ENCODE results near the gene LCN9. TPM values are rescaled to one million over a fixed set of nuclear protein-coding genes. Genes with fewer than 3 reads are reported as not detected.

Gene LCN9
- total RNA-seq, 1 donor from 2014 or later, result 2.4 TPM

- Histone ChIP-seq H3K9ac (no peak overlapping the region), H3F3A (ENCODE audit: low read depth) (no peaks in the 10 kb centered on the region), H3K4me3 (no peak overlapping the region), H3K36me3 (no peaks in the 10 kb centered on the region), H3K27me3 (peaks cover 32% of the 10 kb centered on the region), H3K4me2 (no peak overlapping the region), H3K79me2 (ENCODE audit: low read depth) (no peaks in the 10 kb centered on the region), H3K27ac (no peak overlapping the region), H4K20me1 (ENCODE audit: low read depth) (no peaks in the 10 kb centered on the region), H2AFZ (replicated peaks) (no peak overlapping the region), H3K9me3 (ENCODE audit: low read depth) (no peaks in the 10 kb centered on the region), H3K4me1 (peaks cover 7% of the 10 kb centered on the region)
- H3K27me3 Mint-ChIP-seq (ENCODE audit: insufficient read depth, low read depth), result peaks cover 4% of the 10 kb centered on the region
- H3K4me1 Mint-ChIP-seq, result no peaks in the 10 kb centered on the region
- no peak overlapping the region for H3K27ac Mint-ChIP-seq
- H3K9me3 Mint-ChIP-seq, result no peaks in the 10 kb centered on the region
- H3K4me3 Mint-ChIP-seq, result no peak overlapping the region
- no peak for DNase-seq (ENCODE audit: low spot score)
- TF ChIP-seq EZH2phosphoT487 (IDR thresholded peaks at IDR 0.05), result no peak
- no peak for TF ChIP-seq EZH2 (IDR thresholded peaks at IDR 0.05)
- TF ChIP-seq CTCF (IDR thresholded peaks at IDR 0.05), result no peak
- H3K36me3 Mint-ChIP-seq, result no peaks in the 10 kb centered on the region
Measured at GRCh38 chr9:135705376-135705775, 42.3 kb downstream of the LCN9 start.

GRCh38 chr9:135706288-135706687 is 43.2 kb downstream of the LCN9 start:
- no peaks in the 10 kb centered on the region for H3K4me1 Mint-ChIP-seq
- H3K27me3 ChIP-seq, result peaks cover 26% of the 10 kb centered on the region
- no peak overlapping the region for H2AFZ ChIP-seq (replicated peaks)
- H3K79me2 ChIP-seq (ENCODE audit: low read depth), result no peaks in the 10 kb centered on the region
- no peak overlapping the region for H3K4me2 ChIP-seq
- TF ChIP-seq CTCF (IDR thresholded peaks at IDR 0.05) (no peak), EZH2phosphoT487 (IDR thresholded peaks at IDR 0.05) (no peak), EZH2 (IDR thresholded peaks at IDR 0.05) (no peak)
- no peak overlapping the region for H3K4me3 ChIP-seq
- no peaks in the 10 kb centered on the region for H3K36me3 Mint-ChIP-seq
- no peak overlapping the region for H3K4me3 Mint-ChIP-seq
- no peaks in the 10 kb centered on the region for H3K36me3 ChIP-seq
- peaks cover 9% of the 10 kb centered on the region for H3K27me3 Mint-ChIP-seq (ENCODE audit: insufficient read depth, low read depth)
- no peaks in the 10 kb centered on the region for H3F3A ChIP-seq (ENCODE audit: low read depth)
- no peaks in the 10 kb centered on the region for H4K20me1 ChIP-seq (ENCODE audit: low read depth)
- no peak overlapping the region for H3K9ac ChIP-seq
- no peak overlapping the region for H3K27ac ChIP-seq
- H3K4me1 ChIP-seq, result peaks cover 4% of the 10 kb centered on the region
- no peaks in the 10 kb centered on the region for H3K9me3 Mint-ChIP-seq
- H3K27ac Mint-ChIP-seq, result no peak overlapping the region
- DNase-seq (ENCODE audit: low spot score), result no peak
- H3K9me3 ChIP-seq (ENCODE audit: low read depth), result no peaks in the 10 kb centered on the region

GRCh38 chr9:135707252-135708138 is 44.4 kb downstream of the LCN9 start:
- Histone ChIP-seq H3K9ac (no peak overlapping the region), H3K4me1 (no peaks in the 10 kb centered on the region), H3K36me3 (no peaks in the 10 kb centered on the region), H3K9me3 (ENCODE audit: low read depth) (no peaks in the 10 kb centered on the region), H4K20me1 (ENCODE audit: low read depth) (no peaks in the 10 kb centered on the region), H3K27ac (no peak overlapping the region), H3K79me2 (ENCODE audit: low read depth) (no peaks in the 10 kb centered on the region), H2AFZ (replicated peaks) (no peak overlapping the region), H3K4me3 (no peak overlapping the region), H3F3A (ENCODE audit: low read depth) (no peaks in the 10 kb centered on the region), H3K27me3 (peaks cover 16% of the 10 kb centered on the region), H3K4me2 (no peak overlapping the region)
- Mint-ChIP-seq H3K27me3 (ENCODE audit: insufficient read depth, low read depth) (peaks cover 11% of the 10 kb centered on the region), H3K9me3 (no peaks in the 10 kb centered on the region), H3K36me3 (no peaks in the 10 kb centered on the region), H3K4me1 (no peaks in the 10 kb centered on the region), H3K27ac (no peak overlapping the region), H3K4me3 (no peak overlapping the region)
- no peak for DNase-seq (ENCODE audit: low spot score)
- TF ChIP-seq CTCF (IDR thresholded peaks at IDR 0.05) (no peak), EZH2phosphoT487 (IDR thresholded peaks at IDR 0.05) (no peak), EZH2 (IDR thresholded peaks at IDR 0.05) (no peak)

Data from neural progenitor cell (in vitro differentiated cells).